A673 (cell line): ENCODE measurements around the gene ITGB2.

Experiments used
- CTCF ChIP-seq: fragments of 300-800, 200-600 bp; sonication (generic); conservative IDR thresholded peaks from 2 replicates; pipeline ENCODE4 v1.5.1; 2017; ENCODE audit warnings: low read depth, mild to moderate bottlenecking, antibody characterized with exemption, low read length, moderate library complexity, mixed read lengths
- EZH2 ChIP-seq: fragments of 200-600 bp; sonication (generic); IDR thresholded peaks from 2 replicates; pipeline ENCODE4 v1.6.1; 2017; ENCODE audit warnings: borderline replicate concordance, low read depth, mild to moderate bottlenecking, mixed read lengths, antibody characterized with exemption, low read length; ENCODE audit not compliant: poor library complexity, severe bottlenecking

GRCh38 chr21:44947111-44947929 is 26.6 kb upstream of the ITGB2 start:
- TF ChIP-seq EZH2 (no peak), CTCF (no peak)
